Skin epidermis (tissue), 12 donors: ENCODE measurements around the gene CSK.
A peak's percentile ranks its signal among the peaks of the same experiment; 100 is the strongest.

ENCODE experiments used
- H3K27ac ChIP-seq, 21 experiments: fragments of 200-600 bp; sonication (generic) in 11 of 21; one replicate each; pipeline ENCODE4 v1.5.0; 2020; ENCODE audit warnings: mild to moderate bottlenecking in 3 of 21, inconsistent platforms in 2 of 21, moderate library complexity in 2 of 21
- H3K4me3 ChIP-seq, 7 experiments: fragments of 200-600 bp; sonication (generic) in 2 of 7; one replicate each; pipeline ENCODE4 v1.5.0; 2020; ENCODE audit warnings: inconsistent platforms in 2 of 7, mild to moderate bottlenecking in 2 of 7, moderate library complexity in 1 of 7

The CSK gene

DNA sequence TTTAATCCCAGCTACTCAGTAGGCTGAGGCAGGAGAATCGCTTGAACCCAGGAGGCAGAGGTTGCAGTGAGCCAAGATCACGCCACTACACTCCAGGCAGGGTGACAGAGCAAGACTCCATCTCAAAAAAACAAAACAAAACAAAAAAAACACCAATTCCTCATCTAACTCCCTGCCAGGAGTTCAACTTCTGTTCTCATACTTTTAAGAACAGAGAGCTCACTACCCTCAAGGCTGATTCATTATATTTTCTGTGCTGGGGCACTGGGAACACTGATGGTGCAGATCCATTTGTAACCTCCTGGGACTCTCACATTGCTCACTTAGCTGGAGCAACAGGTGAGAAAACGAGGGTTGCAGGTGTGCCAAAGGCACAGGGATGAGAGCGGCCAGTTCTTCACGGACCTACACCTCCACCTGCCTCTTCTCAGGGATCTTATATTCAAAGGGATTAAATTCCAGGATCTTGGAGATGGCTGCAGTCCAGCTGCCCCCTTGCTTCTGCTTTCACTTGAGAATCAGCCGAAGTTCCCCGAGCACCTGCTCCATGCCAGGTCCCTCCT lies 12.3 kb upstream of the CSK start:
- H3K27ac ChIP-seq: no peak overlapping the region
- H3K4me3 ChIP-seq: no peak overlapping the region

DNA sequence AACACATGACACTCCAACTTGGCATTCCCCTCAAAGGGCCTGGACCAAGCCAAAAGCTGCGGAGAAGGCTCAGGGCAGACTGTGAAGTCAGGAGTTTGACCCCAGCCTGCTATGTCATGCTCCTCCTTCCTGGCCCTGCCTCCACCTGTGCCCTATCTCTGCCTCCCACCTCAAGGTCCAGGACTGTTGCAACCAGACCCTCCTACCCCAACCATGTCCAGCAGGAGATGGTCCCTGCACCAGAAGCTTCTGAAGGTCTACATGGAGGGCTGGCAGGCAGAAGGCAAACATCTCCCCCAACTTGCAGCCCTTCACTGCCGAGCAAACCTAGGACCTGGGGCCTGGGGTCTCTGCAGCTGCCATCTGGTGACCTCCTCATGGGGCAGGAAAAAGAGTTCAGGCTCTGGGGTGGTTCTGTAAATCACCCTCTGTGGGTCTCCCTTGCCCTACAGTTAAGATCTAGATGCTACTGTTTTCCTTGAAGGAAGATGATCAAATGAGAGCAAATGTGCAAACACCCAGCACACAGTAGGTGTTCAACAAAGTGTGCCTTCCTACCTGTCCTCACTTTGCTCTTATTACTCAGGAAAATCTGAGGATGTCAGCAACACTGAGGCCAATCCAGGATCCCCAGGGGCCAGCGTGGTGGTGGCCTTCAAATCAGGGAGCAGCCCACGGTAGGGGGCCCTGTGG lies 11.5 kb upstream of the CSK start:
- H3K4me3 ChIP-seq: no peak overlapping the region
- H3K27ac ChIP-seq: no peak overlapping the region

- Histone ChIP-seq H3K4me3 (no peak overlapping the region), H3K27ac (peak overlapping the region in 12 of 21 experiments; percentile 3 to 100 (median 49))
Measured at GRCh38 chr15:74773329-74773728, 8.6 kb upstream of the CSK start.

GRCh38 chr15:74773731-74774252 lies 8.1 kb upstream of the CSK start:
- Histone ChIP-seq H3K4me3 (no peak overlapping the region), H3K27ac (peak overlapping the region in 13 of 21 experiments; percentile 3 to 100 (median 42))

DNA sequence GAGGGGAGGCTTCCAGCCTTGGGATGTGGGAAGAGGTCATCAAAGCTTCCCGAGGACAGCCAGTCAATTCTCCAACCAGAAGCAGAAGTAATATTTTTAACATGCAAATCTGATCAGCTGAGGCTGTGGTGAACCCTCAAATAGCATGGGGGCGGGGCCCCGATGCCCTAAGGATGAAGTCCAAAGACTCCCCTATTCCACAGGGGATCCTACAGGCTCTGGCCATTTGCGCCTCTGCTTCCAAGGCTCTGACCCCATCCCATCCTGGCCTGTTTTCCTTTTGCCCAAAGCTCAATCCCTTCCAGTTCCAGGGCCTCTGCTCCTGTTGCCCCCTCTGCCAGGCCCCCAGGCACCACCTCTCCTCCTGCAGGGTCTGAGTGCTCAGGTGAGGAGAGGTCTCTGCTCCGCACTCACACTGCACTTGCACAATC lies 6.7 kb upstream of the CSK start:
- Histone ChIP-seq H3K27ac (peak overlapping the region in 14 of 21 experiments; percentile 0 to 100 (median 54)), H3K4me3 (no peak overlapping the region)

- Histone ChIP-seq H3K27ac (peak overlapping the region in 14 of 21 experiments; percentile 21 to 100 (median 78)), H3K4me3 (no peak overlapping the region)
Measured at GRCh38 chr15:74775894-74776293, 6.0 kb upstream of the CSK start.

DNA sequence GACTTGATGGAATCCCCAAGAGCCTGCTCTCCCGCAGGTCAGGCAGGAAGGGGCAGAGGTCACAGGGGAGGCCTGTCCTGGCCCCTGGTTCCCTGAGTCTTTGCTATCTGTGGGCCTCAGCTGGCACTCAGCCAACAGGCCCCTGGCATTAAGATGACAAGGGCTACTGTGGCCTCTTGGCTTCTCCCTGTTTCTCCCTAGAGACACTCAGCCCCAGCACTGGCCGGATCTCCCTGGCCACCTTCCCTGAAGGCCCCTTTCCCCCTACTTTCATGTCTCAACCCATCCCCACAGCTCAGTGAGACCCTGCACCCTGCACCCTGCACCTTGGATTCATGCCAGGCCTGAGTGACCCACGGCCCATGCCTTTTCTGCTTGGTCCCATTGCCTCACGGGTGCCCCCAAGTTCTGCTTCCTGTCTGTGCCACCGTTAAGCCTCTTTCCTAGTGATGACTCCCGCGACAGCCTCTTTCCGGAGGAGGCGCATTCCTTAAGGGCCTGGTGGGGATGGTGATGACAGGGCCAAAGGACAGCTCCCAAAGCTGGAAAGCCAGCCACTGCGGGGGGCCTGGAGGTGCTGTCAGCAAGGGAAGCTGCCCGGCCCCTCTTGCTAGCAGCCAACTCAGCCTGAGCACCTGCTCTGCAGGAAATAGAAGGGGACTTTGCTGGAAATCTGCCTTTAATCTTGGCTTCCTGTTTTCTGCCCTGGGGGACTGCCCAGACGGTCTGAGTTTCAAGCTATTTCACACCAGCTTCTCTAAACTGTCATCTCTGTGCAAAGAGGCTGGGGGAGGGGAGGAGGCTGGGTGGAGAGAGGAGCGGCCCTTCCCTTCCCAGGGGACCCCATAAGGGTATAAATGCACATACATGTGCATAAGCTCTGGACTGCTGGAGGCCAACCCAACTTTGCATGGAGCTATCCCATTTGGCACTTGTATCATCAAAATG lies 4.8 kb upstream of the CSK start:
- Histone ChIP-seq H3K4me3 (no peak overlapping the region), H3K27ac (peak overlapping the region in 19 of 21 experiments; percentile 11 to 100 (median 78))

DNA sequence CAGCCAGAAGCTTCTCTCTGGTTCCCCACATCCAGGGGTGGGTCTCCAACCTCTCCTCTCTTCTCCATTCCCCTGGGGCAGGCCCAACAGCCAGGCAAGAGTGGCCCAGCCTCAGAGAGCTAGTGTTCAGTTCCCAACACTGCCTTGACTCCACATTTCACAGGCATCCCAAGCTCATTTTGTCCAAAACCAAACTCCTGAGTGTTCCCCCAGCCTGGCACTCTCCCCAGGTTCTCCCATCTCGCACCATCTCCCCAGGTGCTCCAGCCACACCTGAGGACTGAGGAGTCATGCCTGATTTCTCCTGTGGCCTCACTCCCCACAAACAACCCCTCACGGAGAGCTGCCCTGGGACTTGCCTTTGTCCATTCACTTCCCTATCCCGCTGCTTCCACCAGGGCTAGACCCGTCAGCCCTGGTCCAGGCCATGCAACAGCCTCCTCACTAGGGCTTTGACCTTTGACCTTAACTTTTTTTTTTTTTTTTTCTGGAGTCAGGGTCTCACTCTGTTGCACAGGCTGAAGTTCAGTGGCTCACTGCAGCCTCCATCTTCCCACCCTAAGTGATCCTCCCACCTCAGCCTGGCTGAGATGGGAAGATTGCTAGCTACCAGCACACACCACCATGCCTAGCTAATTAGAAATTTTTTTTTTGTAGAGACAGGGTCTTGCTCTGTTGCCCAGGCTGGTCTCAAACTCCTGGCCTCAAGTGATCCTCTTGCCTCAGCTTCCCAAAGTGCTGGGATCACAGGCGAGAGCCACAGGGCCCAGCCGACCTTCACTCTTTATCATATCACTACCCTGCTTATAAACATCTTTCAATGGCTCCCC lies 3.9 kb upstream of the CSK start:
- H3K4me3 ChIP-seq: no peak overlapping the region
- H3K27ac ChIP-seq: peak overlapping the region in 17 of 21 experiments; percentile 26 to 100 (median 80)

DNA sequence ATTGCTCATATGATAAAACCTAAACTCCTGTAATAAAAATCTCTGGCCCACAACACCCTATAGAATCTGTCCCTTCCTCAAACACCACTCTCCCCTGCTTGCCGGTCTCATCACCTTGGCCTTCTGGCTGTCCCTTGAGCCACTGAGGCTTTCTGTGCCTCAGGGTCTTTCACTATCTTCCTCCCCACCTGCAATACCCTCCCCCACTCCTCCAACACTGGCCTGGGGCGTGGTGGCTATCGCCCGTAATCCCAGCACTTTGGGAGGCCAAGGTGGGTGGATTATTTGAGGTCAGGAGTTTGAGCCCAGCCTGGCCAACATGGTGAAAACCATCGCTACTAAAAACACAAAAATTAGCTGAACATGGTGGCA lies 3.3 kb upstream of the CSK start:
- Histone ChIP-seq H3K27ac (peak overlapping the region in 11 of 21 experiments; percentile 26 to 100 (median 83)), H3K4me3 (no peak overlapping the region)

DNA sequence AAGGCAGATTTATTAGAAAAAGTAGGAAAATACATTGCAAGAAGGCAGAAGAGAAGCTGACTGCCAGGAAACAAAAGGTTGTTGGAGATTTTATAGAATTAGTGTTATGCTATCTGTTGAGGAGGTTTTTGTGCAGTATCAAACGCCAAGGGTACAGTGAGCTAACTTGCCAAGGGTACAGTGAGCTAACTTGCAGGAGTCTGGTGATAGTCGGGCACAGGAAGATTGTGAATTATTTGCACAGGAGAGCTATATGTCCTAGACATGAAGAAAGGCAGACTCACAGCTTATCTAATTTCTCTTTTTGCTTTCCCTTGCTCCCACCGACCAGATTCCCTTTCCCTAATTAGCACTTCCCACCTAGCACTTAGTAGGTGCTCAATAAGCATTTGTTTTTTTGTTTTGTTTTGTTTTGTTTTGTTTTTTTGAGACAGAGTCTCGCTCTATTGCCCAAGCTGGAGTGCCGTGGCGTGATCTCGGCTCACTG lies 2.7 kb upstream of the CSK start:
- Histone ChIP-seq H3K4me3 (no peak overlapping the region), H3K27ac (peak overlapping the region in 8 of 21 experiments; percentile 21 to 100 (median 93))

GRCh38 chr15:74780523-74781430 lies 1.1 kb upstream of the CSK start:
- peak overlapping the region in 17 of 21 experiments; percentile 18 to 100 (median 66) for H3K27ac ChIP-seq
- H3K4me3 ChIP-seq: peak overlapping the region; percentile 22 to 96 (median 81)

DNA sequence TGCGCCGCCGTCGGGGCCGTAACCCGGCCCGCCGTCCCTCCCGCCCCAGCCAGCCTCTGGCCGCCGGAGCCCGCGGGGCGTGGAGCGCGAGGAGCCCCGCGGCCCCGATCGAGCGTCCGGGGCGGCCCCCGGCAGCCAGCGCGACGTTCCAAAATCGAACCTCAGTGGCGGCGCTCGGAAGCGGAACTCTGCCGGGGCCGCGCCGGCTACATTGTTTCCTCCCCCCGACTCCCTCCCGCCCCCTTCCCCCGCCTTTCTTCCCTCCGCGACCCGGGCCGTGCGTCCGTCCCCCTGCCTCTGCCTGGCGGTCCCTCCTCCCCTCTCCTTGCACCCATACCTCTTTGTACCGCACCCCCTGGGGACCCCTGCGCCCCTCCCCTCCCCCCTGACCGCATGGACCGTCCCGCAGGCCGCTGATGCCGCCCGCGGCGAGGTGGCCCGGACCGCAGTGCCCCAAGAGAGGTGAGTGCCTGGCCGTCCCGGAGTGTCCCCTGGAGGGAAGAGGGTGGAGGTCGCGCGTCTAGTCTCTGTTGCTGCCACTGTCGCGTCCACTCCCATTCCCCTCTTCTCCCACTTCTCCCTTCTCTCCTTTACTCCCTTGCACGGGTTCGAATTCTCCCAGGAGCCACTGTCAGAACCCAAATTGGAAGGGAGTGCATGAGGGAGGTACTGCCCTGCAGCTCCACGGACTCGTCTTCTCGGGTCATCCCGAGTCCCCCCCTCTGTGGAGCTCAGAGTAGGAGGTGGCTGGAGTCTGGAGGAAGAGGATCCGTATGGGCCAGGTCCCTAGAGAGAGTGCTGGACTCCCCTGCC lies 585 bp downstream of the CSK start:
- H3K27ac ChIP-seq: peak overlapping the region; percentile 84 to 100 (median 91)

GRCh38 chr15:74783072-74783807 lies 1.4 kb downstream of the CSK start:
- peak overlapping the region; percentile 59 to 96 (median 81) for H3K4me3 ChIP-seq
- H3K27ac ChIP-seq: peak overlapping the region; percentile 84 to 100 (median 91)

More for the DNA sequence above, 585 bp downstream of the CSK start:
- peak overlapping the region; percentile 59 to 96 (median 81) for H3K4me3 ChIP-seq

DNA sequence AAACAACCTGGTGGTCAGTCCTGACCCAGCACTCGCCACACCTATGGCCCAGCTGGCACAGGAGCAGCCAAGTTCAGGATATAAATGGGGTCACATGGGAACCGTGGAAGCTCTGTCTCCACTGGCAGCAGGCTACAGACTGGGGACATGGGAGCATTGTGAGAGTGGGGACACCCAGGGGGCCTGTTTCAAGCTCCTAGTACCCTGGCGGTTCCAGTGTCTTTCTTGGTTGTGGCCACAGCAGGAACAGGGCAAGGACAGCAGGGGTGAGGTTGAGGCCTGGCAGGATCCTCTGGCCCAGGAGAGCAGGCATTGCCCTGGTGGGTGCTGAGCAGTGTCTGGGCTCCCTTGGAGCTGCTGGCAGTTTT lies 1.9 kb downstream of the CSK start:
- H3K4me3 ChIP-seq: peak overlapping the region; percentile 59 to 96 (median 81)
- H3K27ac ChIP-seq: peak overlapping the region in 20 of 21 experiments; percentile 84 to 100 (median 91)

DNA sequence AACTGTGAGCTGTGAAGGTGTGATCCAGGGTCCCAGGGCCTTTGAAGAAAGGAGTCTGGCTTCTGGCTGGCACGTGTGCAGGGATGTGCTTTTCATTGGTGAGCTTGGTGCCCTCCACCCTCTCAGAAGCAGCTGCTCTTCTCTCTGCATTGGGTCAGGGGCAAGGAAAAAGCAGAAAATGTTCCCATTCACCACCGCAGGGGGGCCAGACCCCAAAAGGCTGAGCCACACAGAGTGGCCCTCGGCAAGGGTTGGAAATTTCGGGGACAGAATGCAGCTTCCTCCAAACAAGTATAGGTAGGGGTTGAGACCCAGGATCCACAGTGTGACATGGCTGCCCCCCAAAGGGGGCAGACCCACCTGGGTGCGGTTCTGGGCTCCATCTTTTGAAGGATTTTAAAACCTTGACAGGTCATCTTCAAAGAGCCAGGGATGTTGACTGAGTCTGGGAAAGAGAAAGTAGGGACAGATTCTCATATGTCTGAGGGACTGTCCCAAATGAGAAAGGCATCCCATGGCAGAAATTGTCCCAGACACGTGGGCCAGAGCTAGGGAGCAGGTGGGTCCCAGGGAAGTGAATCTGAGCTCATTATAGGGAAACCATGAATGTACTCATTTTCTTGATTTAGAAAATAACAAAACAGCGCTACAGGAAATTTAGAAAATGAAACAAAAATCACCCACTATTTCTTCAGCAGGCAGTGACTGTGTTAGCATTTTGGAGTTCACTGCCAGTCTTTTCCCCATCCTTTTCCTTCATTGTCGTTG lies 2.7 kb downstream of the CSK start:
- H3K4me3 ChIP-seq: peak overlapping the region; percentile 59 to 96 (median 81)
- peak overlapping the region in 20 of 21 experiments; percentile 9 to 100 (median 91) for H3K27ac ChIP-seq
